Fibroblast of pulmonary artery (primary cell): Measurements from ENCODE around the gene FBXL13.

Source experiments
- DNase-seq: peaks from one replicate; pipeline ENCODE4 v3.0.0-alpha.2; 2010; ENCODE audit warnings: low read depth
- H3K4me3 ChIP-seq: replicated peaks from 2 replicates; pipeline ENCODE4 v1.5.1; 2011; ENCODE audit warnings: low read depth, mild to moderate bottlenecking, control low read depth, low read length, moderate library complexity
- TF ChIP-seq, protein P1 (sequence below): IDR thresholded peaks from 2 replicates; pipeline ENCODE4 v1.5.1; 2011; ENCODE audit warnings: mild to moderate bottlenecking, control low read depth, low read length, inconsistent platforms; ENCODE audit errors: missing control alignments

The FBXL13 gene

DNA sequence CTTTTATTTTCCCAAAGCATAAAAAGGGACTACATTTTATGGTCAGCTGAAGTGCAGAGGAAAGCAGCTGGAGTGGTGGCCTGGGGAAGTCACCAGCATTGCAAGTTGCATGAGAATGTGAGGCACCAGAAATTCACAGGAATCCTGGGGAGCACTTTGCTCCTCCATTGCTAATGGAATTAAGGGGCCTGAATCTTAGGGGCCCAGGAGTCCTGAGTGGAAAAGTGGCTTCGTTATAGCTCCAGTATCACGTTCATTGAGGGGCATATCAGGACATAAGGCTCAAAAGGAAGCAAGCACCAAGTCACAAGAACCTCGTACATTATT lies 214.8 kb downstream of the FBXL13 start:
- H3K4me3 ChIP-seq = no peak overlapping the region
- no peak for DNase-seq
- TF ChIP-seq, protein P1, sequence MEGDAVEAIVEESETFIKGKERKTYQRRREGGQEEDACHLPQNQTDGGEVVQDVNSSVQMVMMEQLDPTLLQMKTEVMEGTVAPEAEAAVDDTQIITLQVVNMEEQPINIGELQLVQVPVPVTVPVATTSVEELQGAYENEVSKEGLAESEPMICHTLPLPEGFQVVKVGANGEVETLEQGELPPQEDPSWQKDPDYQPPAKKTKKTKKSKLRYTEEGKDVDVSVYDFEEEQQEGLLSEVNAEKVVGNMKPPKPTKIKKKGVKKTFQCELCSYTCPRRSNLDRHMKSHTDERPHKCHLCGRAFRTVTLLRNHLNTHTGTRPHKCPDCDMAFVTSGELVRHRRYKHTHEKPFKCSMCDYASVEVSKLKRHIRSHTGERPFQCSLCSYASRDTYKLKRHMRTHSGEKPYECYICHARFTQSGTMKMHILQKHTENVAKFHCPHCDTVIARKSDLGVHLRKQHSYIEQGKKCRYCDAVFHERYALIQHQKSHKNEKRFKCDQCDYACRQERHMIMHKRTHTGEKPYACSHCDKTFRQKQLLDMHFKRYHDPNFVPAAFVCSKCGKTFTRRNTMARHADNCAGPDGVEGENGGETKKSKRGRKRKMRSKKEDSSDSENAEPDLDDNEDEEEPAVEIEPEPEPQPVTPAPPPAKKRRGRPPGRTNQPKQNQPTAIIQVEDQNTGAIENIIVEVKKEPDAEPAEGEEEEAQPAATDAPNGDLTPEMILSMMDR = no peak

DNA sequence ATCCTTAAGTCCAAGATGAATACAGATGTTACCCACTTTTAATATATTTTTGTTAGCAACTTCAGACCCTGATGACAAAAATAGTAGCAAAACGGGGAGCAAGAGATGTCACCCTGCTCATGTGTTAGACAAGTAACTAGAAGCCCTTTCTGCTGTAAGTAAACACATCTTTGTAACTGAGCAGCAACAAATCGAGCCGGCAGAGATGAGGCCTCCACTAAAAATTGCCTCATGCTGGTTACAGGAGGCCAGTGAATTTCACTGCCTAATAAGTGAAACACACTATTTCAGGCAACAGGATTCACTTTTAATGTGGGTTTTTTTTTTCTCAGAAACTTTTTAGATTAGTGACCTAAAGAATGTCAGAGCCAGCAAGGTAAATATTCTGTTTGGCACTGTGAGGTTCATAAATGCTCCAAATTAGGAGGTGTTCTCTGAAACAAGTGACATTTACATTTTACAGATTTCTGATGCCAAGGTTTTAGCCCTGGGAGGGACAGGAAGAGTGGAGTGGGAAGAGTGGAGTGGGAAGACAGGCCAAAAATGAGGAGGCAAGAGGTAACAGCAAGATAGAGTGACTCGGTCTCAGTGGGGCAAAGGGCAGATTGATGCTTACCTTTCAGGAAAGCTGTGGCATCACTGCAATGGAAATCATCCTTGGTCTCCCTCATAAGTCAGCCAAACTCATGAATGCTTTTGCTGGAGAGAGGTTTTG lies 215.4 kb downstream of the FBXL13 start:
- no peak overlapping the region for H3K4me3 ChIP-seq
- no peak for DNase-seq
- TF ChIP-seq, protein P1 = no peak

DNA sequence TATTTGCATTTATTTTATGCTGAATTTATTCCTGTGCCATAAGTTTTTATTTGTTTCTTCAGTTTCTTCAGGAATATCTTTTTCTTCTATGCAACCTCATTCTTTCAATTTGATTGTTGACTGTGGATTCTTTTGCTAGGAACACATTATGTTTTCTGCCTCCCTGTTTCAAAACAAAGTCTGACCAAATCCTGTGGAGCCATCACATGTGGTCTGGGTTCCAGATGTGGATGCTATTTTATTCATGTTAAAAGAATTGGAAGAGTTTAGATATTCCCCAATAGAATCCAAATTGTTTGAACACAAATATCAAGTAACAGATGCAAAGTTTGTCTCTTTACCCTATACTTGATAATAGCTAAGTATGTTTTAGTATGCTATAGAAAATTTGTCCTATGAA lies 218.6 kb downstream of the FBXL13 start:
- no peak for DNase-seq
- TF ChIP-seq, protein P1 = no peak
- H3K4me3 ChIP-seq = no peak overlapping the region

DNA sequence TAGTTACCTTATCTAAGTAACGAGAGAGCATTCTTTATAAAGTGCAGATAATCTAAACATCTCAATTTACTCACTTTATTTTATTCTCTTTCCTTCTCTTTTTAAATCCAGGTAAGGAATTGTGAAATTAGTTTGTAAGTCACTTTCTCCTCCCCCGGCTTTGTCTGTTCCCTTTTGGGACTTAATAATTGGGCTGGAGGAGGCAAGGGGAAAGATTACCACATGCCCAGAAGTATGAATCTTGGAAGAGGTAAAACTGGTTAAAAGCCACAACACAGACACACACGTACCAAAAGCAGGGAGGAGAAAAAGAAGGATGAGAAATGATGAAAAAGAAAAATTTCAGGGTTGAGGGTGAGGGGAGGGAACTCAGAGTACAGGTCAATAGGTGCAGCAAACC lies 225.1 kb downstream of the FBXL13 start:
- TF ChIP-seq, protein P1 = no peak
- H3K4me3 ChIP-seq = no peak overlapping the region
- DNase-seq = no peak

DNA sequence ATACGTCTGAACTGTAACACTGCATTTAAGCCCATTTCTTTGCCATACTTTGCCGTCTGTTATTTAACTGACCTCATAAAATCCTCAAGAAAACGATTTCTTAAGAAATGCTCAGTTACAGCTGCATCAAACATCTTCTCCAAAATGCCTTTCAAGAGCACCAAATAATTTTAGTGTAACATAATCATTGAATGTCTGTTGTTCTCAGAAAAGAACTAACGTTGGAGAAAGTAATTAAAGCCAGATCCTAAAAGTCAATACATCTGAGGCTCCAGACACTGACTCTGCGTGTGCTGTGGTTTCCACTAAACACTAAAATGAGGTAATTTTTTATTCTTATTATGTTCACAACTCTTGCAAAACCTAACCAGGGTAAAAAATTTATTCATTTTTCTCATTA lies 225.5 kb downstream of the FBXL13 start:
- no peak overlapping the region for H3K4me3 ChIP-seq
- no peak for DNase-seq
- TF ChIP-seq, protein P1 = no peak

DNA sequence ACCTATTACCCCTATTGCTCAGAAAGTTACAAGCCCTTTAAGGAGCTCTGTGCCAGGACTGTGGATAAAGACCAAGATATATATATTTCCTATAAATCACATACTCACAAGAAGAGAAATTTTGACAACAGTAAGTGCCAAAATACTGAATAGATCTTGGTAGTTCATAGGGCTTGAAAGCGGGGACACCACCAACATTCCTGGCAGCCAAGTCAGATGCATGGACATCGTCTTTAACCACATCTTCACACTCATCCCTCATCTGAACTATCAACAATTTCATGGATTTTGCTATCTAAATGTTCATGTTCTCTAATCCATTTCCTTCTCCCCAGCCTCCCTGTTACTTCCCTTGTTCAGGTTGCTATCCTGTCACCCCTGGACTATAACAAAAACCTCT lies 229.2 kb downstream of the FBXL13 start:
- DNase-seq = no peak
- TF ChIP-seq, protein P1 = no peak
- no peak overlapping the region for H3K4me3 ChIP-seq

DNA sequence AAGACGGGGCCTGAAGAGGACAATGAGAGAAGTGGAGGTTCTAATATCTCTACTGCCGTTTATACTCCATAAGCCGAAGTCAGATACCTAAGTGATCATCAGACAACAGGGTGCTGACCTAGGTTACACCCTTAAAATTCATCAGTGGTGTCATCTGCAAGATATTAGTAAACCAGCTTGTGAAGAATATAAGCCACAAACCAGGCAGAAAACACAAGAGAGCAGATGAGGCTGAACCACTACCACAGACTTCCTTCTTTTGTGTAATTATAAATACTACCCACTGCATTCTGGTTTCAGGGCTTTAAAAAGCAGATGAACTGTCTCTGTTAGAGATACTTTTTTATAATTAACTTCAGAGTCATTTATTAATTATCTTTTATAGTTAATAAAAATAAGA lies 230.7 kb downstream of the FBXL13 start:
- H3K4me3 ChIP-seq = no peak overlapping the region
- DNase-seq = no peak
- TF ChIP-seq, protein P1 = no peak
